ENCODE results near the gene PDXK.

PDXK gene

DNA sequence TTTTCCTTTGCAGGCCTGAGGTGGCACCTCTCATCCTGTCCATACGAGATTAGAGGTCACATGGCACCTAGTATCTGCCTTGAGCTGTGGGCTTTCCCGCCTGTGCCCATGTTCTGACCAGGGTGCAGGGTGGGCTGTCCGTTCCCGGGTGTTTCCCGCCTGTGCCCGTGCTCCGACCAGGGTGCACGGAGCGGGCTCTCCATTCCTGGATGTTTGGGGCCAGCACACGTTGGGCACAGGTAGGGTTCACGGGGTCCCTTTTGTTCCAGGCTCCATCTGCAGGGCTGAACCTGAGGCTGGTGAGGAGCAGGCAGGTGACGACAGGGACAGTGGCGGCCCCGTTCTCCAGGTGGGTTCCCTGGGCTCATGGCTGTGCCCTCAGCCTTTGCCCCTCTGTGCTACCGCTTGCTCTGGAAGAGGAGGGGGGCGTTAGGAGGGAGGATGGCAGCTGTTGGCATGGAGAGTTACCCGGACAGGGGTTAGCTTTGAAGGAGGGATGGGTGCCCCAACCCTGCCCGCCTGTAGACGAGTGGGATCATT, 80.4 kb downstream of the PDXK start:
- DNase-seq (ENCODE audit: low read depth in 2 of 2), result no peak
- no peak overlapping the region for H3K4me3 ChIP-seq (replicated peaks in 1 of 2; ENCODE audit: low read depth in 2 of 2, low read length in 2 of 2)
- TF ChIP-seq, protein P1, sequence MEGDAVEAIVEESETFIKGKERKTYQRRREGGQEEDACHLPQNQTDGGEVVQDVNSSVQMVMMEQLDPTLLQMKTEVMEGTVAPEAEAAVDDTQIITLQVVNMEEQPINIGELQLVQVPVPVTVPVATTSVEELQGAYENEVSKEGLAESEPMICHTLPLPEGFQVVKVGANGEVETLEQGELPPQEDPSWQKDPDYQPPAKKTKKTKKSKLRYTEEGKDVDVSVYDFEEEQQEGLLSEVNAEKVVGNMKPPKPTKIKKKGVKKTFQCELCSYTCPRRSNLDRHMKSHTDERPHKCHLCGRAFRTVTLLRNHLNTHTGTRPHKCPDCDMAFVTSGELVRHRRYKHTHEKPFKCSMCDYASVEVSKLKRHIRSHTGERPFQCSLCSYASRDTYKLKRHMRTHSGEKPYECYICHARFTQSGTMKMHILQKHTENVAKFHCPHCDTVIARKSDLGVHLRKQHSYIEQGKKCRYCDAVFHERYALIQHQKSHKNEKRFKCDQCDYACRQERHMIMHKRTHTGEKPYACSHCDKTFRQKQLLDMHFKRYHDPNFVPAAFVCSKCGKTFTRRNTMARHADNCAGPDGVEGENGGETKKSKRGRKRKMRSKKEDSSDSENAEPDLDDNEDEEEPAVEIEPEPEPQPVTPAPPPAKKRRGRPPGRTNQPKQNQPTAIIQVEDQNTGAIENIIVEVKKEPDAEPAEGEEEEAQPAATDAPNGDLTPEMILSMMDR (IDR thresholded peaks at IDR 0.05; ENCODE audit: low read depth, low read length), result no peak

DNA sequence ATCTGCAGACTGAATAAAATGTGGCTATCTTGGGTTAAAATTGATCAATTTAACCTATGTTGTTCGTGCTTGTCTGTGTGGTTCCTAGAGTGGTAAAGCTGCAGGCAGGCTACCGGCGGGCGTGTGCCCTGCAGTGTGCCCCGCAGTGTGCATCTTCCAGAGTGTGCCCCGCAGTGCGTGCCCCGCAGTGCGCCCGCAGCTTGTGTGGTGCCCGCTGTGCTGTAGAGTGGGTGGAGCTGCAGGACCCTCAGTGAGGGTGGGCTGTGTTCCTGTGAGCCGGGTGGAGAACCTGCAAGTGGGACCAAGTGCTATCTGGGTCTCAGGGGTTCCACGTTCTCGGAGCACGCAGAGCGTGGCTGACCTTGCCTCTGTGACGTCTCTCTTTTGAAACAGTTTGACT, 81.2 kb downstream of the PDXK start:
- no peak for DNase-seq (ENCODE audit: low read depth in 2 of 2)
- TF ChIP-seq, protein P1 (IDR thresholded peaks at IDR 0.05; ENCODE audit: low read depth, low read length), result no peak
- no peak overlapping the region for H3K4me3 ChIP-seq (replicated peaks in 1 of 2; ENCODE audit: low read depth in 2 of 2, low read length in 2 of 2)

DNA sequence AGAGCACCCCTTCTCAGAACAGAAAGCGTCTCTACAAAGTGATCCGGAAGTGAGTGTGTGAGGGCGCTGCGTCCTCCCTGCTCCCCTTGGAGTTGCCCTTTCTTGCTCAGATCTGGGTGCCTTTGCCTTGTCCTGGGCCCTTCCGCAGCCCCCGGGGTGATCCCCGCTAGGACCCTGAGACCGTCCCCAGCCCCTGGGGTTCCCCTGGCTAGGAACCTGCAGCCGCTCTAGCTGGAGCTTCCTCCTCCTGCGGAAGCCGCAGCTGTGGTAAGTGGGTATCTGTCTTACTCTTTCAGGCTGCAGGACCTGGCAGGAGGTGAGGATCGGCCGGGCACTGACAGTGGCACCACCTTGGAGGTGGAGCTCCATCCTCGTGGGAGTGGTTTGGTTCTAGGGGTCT, 81.6 kb downstream of the PDXK start:
- TF ChIP-seq, protein P1 (IDR thresholded peaks at IDR 0.05; ENCODE audit: low read depth, low read length), result no peak
- H3K4me3 ChIP-seq (replicated peaks in 1 of 2; ENCODE audit: low read depth in 2 of 2, low read length in 2 of 2), result no peak overlapping the region
- DNase-seq (ENCODE audit: low read depth in 2 of 2), result no peak

DNA sequence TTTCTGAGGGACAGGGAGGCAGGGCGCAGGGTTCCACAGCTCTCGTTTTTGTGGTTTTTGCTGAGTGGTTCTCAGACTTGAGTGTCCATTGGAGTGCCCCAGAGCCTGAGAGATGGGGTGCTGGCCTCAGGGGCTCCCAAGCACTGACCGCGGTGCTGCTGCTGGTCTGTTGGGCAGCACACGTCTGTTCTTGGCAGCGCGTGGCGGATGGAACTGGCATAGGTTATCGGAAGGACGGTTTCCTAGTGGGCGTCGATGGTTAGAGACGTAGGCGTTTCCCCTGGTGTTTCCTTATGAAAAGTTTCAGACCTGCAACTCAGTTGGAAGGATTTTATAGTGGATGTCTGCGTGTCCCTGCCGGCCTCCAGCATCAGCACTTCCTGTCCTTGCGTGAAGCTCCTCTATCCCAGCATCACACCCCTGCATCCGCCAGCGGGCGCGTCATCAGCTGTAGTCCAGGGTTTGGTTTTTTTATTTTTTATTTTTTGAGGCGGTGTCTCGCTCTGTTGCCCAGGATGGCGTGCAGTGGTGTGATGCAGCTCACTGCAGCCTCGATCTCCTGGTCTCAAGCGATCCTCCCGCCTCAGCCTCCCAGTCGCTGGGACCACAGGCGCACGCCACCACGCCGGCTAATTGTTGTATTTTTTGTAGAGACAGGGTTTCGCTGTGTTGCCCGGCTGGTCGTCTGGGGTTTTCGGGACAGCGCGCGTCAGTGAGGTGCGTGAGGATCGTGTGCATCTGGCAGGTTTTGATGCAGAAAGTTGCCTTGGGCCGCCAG, 82.3 kb downstream of the PDXK start:
- TF ChIP-seq, protein P1 (IDR thresholded peaks at IDR 0.05; ENCODE audit: low read depth, low read length), result no peak
- no peak overlapping the region for H3K4me3 ChIP-seq (replicated peaks in 1 of 2; ENCODE audit: low read depth in 2 of 2, low read length in 2 of 2)
- DNase-seq (ENCODE audit: low read depth in 2 of 2), result no peak

DNA sequence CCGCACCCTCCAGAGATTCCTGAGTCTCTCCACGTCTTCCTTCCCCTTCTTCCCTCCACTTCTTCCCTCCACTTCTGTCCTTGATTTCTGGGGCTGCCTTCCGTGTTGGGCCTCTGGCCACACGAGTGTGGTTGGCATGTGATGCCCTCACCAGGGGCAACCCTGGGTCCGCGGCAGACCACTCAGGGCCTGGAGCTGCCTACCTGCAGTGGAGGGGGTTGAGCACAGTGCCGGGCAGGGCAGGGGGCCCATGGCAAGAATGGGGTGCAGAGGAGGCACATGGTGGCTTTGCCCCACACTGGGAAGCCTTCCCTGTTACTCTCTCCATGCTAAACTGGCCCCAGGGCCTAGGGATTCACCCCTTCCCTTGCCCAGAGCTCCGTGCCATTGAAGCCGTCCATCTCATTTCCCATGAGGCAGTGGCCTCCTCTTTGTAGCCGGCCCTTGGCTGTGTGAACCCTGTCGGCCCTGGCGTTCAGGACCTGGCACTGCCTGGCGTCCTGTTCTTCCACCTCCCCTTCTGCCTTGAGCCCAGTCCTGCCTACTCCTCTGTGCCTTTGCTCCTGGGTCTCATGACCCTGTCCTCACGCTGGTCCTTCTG, 83.9 kb downstream of the PDXK start:
- no peak for DNase-seq (ENCODE audit: low read depth in 2 of 2)
- H3K4me3 ChIP-seq (replicated peaks in 1 of 2; ENCODE audit: low read depth in 2 of 2, low read length in 2 of 2), result no peak overlapping the region
- TF ChIP-seq, protein P1 (IDR thresholded peaks at IDR 0.05; ENCODE audit: low read depth, low read length), result no peak

DNA sequence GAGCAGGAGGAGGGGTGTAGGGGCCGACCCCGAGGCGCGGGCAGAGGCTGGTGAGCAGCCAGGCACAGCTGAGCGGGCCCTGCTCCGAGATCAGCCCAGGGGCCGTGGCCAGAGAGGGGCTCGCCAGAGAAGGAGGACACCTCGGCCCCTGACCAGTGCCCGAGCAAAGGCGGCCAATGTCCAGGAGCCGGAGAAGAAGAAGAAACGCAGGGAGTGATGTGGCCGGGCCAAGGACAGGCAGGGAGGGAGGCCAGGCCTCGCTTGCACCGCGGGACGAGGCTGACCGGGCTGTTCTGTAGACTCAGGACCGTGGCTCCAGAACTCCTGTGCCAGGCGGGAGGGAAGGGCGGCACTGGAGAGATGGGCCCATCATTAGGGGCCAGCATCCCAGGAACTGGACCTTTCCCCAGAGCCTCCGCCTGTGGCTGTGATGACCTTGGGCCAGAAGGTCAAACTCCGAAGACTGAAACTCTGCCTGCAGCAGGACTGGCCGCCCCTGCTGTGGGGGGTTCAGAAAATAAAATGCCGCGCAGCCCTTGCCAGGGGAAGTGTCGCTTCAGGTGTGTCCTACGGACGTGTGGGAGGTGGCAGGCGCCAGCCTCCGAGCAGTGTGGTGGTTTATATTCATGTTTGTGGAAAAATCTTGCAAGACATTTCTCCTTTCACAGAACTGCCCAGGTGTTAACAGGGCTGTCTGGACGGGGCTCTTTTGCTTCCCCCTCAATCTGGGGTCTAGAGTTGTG, 84.8 kb downstream of the PDXK start:
- no peak for DNase-seq (ENCODE audit: low read depth in 2 of 2)
- no peak overlapping the region for H3K4me3 ChIP-seq (replicated peaks in 1 of 2; ENCODE audit: low read depth in 2 of 2, low read length in 2 of 2)
- TF ChIP-seq, protein P1 (IDR thresholded peaks at IDR 0.05; ENCODE audit: low read depth, low read length), result no peak

Data from cardiac fibroblast (primary cell).